HG03469 (cell line): ENCODE data around the gene SIN3B.

ENCODE experiments used
- ATAC-seq: cut with Tn5 transposase; IDR thresholded peaks from one replicate; pipeline ENCODE4 v1.9.1; 2021; ENCODE audit warnings: mild to moderate bottlenecking, moderate library complexity, moderate number of reproducible peaks; ENCODE audit not compliant: unreplicated experiment

Gene SIN3B

GRCh38 chr19:16825312-16826052 is 3.7 kb upstream of the SIN3B start:
- no peak for ATAC-seq

- ATAC-seq, result no peak
Measured at GRCh38 chr19:16829822-16830289, 658 bp downstream of the SIN3B start.

- no peak for ATAC-seq
Measured at GRCh38 chr19:16830679-16831078, 1.5 kb downstream of the SIN3B start.

- no peak for ATAC-seq
Measured at GRCh38 chr19:16831531-16831930, 2.3 kb downstream of the SIN3B start.

GRCh38 chr19:16834747-16835146 is 5.5 kb downstream of the SIN3B start:
- no peak for ATAC-seq

- no peak for ATAC-seq
Measured at GRCh38 chr19:16836115-16837034, 7.2 kb downstream of the SIN3B start.

- no peak for ATAC-seq
Measured at GRCh38 chr19:16837035-16837362, 7.8 kb downstream of the SIN3B start.

GRCh38 chr19:16841391-16841926 is 12.3 kb downstream of the SIN3B start:
- no peak for ATAC-seq

- no peak for ATAC-seq
Measured at GRCh38 chr19:16846901-16847300, 17.7 kb downstream of the SIN3B start.

- no peak for ATAC-seq
Measured at GRCh38 chr19:16847430-16847829, 18.2 kb downstream of the SIN3B start.

- ATAC-seq, result no peak
Measured at GRCh38 chr19:16849168-16849567, 20.0 kb downstream of the SIN3B start.

- ATAC-seq, result no peak
Measured at GRCh38 chr19:16850133-16850532, 20.9 kb downstream of the SIN3B start.

GRCh38 chr19:16851031-16851712 is 22.0 kb downstream of the SIN3B start:
- no peak for ATAC-seq

GRCh38 chr19:16853066-16853465 is 23.9 kb downstream of the SIN3B start:
- no peak for ATAC-seq

GRCh38 chr19:16856091-16856490 is 26.9 kb downstream of the SIN3B start:
- ATAC-seq, result no peak

GRCh38 chr19:16859626-16860025 is 30.4 kb downstream of the SIN3B start:
- ATAC-seq, result no peak

GRCh38 chr19:16860118-16860517 is 30.9 kb downstream of the SIN3B start:
- ATAC-seq, result no peak

GRCh38 chr19:16861011-16861410 is 31.8 kb downstream of the SIN3B start:
- ATAC-seq, result no peak

GRCh38 chr19:16861834-16862233 is 32.6 kb downstream of the SIN3B start:
- ATAC-seq, result no peak

- ATAC-seq, result no peak
Measured at GRCh38 chr19:16862826-16863415, 33.7 kb downstream of the SIN3B start.

GRCh38 chr19:16867211-16867610 is 38.0 kb downstream of the SIN3B start:
- no peak for ATAC-seq
